Astrocyte (in vitro differentiated cells and primary cell): Measurements from ENCODE around the gene DNAAF1. TPM values are rescaled to one million over a fixed set of nuclear protein-coding genes. Genes with fewer than 3 reads are reported as not detected.
A peak's percentile ranks its signal among the peaks of the same experiment; 100 is the strongest.

Experiments
- DNase-seq: peaks from one replicate; pipeline ENCODE4 v3.0.0-alpha.2; 2010; ENCODE audit warnings: low read depth
- FAIRE-seq: peaks from 2 replicates; lab custom pipeline; 2011; peaks lifted over from hg19 to GRCh38; lab: Jason Lieb, UNC
- H2AFZ ChIP-seq: 2 replicates; pipeline ENCODE4 v1.6.0; 2012; ENCODE audit warnings: low read depth, low read length, inconsistent platforms
- H3K27ac ChIP-seq: 2 replicates; pipeline ENCODE4 v1.5.1; 2011; ENCODE audit warnings: low read depth, low read length, inconsistent platforms
- H3K27me3 ChIP-seq: 2 replicates; pipeline ENCODE4 v1.6.0; 2011; ENCODE audit warnings: low read length, inconsistent platforms; ENCODE audit not compliant: insufficient read depth
- H3K36me3 ChIP-seq: 2 replicates; pipeline ENCODE4 v1.5.1; 2011; ENCODE audit warnings: low read length, inconsistent platforms; ENCODE audit not compliant: insufficient read depth
- H3K4me1 ChIP-seq: 2 replicates; pipeline ENCODE4 v1.5.1; 2011; ENCODE audit warnings: low read length, inconsistent platforms; ENCODE audit not compliant: insufficient read depth
- H3K4me2 ChIP-seq: 2 replicates; pipeline ENCODE4 v1.6.0; 2012; ENCODE audit warnings: low read length, inconsistent platforms
- H3K4me3 ChIP-seq: 2 replicates; pipeline ENCODE4 v1.5.1; 2011; ENCODE audit warnings: low read depth, mild to moderate bottlenecking, low read length, inconsistent platforms; ENCODE audit not compliant: insufficient read depth
- H3K79me2 ChIP-seq: 2 replicates; pipeline ENCODE4 v1.6.0; 2012; ENCODE audit warnings: mild to moderate bottlenecking, low read length, inconsistent platforms; ENCODE audit not compliant: insufficient read depth
- H3K9ac ChIP-seq: 2 replicates; pipeline ENCODE4 v1.6.0; 2012; ENCODE audit warnings: mild to moderate bottlenecking, low read length, inconsistent platforms
- H3K9me3 ChIP-seq: 2 replicates; pipeline ENCODE4 v1.5.1; 2012; ENCODE audit warnings: low read depth, mild to moderate bottlenecking, low read length, inconsistent platforms; ENCODE audit not compliant: insufficient read depth
- H4K20me1 ChIP-seq: 2 replicates; pipeline ENCODE4 v1.6.0; 2012; ENCODE audit warnings: low read length, inconsistent platforms; ENCODE audit not compliant: insufficient read depth
- H3K27ac Mint-ChIP-seq: one replicate; pipeline ENCODE4 v1.8.0; 2021; ENCODE audit warnings: mild to moderate bottlenecking, mixed read lengths; ENCODE audit not compliant: unreplicated experiment
- H3K27me3 Mint-ChIP-seq: one replicate; pipeline ENCODE4 v1.8.0; 2021; ENCODE audit warnings: low read depth, mixed read lengths; ENCODE audit not compliant: unreplicated experiment
- H3K36me3 Mint-ChIP-seq: one replicate; pipeline ENCODE4 v1.8.0; 2021; ENCODE audit warnings: low read depth, mixed read lengths; ENCODE audit not compliant: unreplicated experiment
- H3K4me1 Mint-ChIP-seq: one replicate; pipeline ENCODE4 v1.8.0; 2021; ENCODE audit warnings: low read depth, mixed read lengths; ENCODE audit not compliant: unreplicated experiment
- H3K4me3 Mint-ChIP-seq: one replicate; pipeline ENCODE4 v1.8.0; 2021; ENCODE audit warnings: mild to moderate bottlenecking, moderate library complexity, mixed read lengths; ENCODE audit not compliant: unreplicated experiment
- H3K9me3 Mint-ChIP-seq: one replicate; pipeline ENCODE4 v1.8.0; 2021; ENCODE audit warnings: mild to moderate bottlenecking, mixed read lengths; ENCODE audit not compliant: unreplicated experiment
- CTCF ChIP-seq: IDR thresholded peaks from 2 replicates; pipeline ENCODE4 v1.5.1; 2011; ENCODE audit warnings: low read depth, mild to moderate bottlenecking, inconsistent platforms, low read length, moderate library complexity; ENCODE audit not compliant: insufficient read depth
- EZH2 ChIP-seq: IDR thresholded peaks from 2 replicates; pipeline ENCODE4 v1.6.1; 2012; ENCODE audit warnings: mild to moderate bottlenecking, low read length, inconsistent platforms; ENCODE audit not compliant: insufficient read depth
- total RNA-seq: library from RNA; stranded (reverse); gene quantifications from 2 replicates; pipeline ENCODE4 v1.2.1, GENCODE V29; 2021

The DNAAF1 gene
- total RNA-seq, 1 donor from 2014 or later: 0.30 TPM

DNA sequence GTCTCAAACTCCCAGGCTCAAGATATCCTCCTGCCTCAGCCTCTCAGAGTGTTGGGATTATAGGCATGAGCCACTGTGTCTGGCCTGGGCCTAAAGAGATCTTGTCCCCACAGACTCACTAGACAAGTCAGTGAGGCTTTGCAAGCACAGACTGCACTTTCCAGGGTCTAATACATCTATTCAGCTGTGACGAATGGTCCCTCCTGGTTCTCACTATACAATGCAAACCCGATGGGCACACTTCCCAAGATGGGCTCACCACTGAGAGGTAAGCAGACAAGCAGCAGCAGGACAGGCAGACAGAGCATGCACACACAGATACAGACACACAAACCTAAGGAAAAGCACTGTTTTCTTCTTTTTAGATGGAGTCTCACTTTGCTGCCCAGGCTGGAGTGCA lies 37.2 kb upstream of the DNAAF1 start:
- Histone ChIP-seq H3K27ac (no peak overlapping the region), H3K27me3 (no peaks in the 10 kb centered on the region), H3K79me2 (peaks cover 95% of the 10 kb centered on the region), H3K4me3 (no peak overlapping the region), H3K4me1 (no peaks in the 10 kb centered on the region), H2AFZ (no peak overlapping the region), H3K9me3 (no peaks in the 10 kb centered on the region), H3K4me2 (no peak overlapping the region), H4K20me1 (peaks cover 84% of the 10 kb centered on the region), H3K9ac (no peak overlapping the region), H3K36me3 (peaks cover 3% of the 10 kb centered on the region)
- TF ChIP-seq CTCF (no peak), EZH2 (no peak)
- H3K9me3 Mint-ChIP-seq: peaks cover 2% of the 10 kb centered on the region
- peaks cover 14% of the 10 kb centered on the region for H3K4me1 Mint-ChIP-seq
- H3K4me3 Mint-ChIP-seq: no peak overlapping the region
- DNase-seq: no peak
- FAIRE-seq: no peak
- H3K36me3 Mint-ChIP-seq: peaks cover 10% of the 10 kb centered on the region
- no peak overlapping the region for H3K27ac Mint-ChIP-seq
- H3K27me3 Mint-ChIP-seq: no peaks in the 10 kb centered on the region

DNA sequence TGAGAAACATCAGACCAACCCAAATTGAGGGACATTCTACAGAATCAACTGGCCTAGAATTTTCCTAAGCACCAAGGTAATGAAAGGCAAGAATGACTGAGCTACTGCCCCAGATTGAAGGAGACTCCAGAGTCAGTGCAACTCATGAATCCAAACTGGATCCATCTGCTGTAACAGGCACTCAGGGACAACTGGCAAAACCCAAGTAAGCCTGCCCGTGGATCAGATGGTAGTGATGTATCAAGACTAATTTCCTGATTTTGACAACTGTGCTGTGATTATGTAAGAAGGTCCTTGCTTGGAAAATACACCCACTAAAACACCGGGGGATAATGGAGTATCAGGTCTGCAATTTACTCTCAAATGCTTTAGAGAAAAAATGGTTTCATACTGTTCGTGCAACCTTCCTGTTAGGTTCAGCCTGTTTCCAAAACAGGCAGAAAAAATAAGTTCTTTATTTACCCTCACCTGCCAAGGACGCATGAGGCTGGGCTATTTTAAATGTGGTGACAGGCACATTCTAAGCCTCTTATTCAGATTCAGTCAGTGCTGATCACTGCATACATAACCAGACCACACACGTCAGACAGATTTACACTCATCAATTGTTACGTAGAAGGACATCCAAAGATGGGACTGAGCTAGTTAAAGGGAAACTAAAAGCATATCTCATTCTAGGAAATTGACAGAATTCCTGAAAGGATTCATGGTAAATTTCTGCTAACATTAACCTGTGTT lies 35.3 kb upstream of the DNAAF1 start:
- Histone ChIP-seq H3K4me1 (no peaks in the 10 kb centered on the region), H2AFZ (no peak overlapping the region), H3K27me3 (no peaks in the 10 kb centered on the region), H4K20me1 (peaks cover 68% of the 10 kb centered on the region), H3K79me2 (peaks cover 94% of the 10 kb centered on the region), H3K4me2 (no peak overlapping the region), H3K9ac (no peak overlapping the region), H3K4me3 (no peak overlapping the region), H3K27ac (no peak overlapping the region), H3K9me3 (no peaks in the 10 kb centered on the region), H3K36me3 (peaks cover 3% of the 10 kb centered on the region)
- Mint-ChIP-seq H3K4me3 (no peak overlapping the region), H3K27ac (no peak overlapping the region), H3K4me1 (peaks cover 8% of the 10 kb centered on the region), H3K27me3 (no peaks in the 10 kb centered on the region), H3K9me3 (peaks cover 2% of the 10 kb centered on the region), H3K36me3 (peaks cover 10% of the 10 kb centered on the region)
- TF ChIP-seq CTCF (no peak), EZH2 (no peak)
- FAIRE-seq: no peak
- DNase-seq: peak; percentile 45

GRCh38 chr16:84110527-84110926 lies 34.6 kb upstream of the DNAAF1 start:
- no peak for FAIRE-seq
- no peak overlapping the region for H3K4me3 ChIP-seq
- Mint-ChIP-seq H3K4me1 (peaks cover 10% of the 10 kb centered on the region), H3K4me3 (no peak overlapping the region), H3K9me3 (peaks cover 2% of the 10 kb centered on the region), H3K27ac (no peak overlapping the region), H3K27me3 (no peaks in the 10 kb centered on the region), H3K36me3 (peaks cover 10% of the 10 kb centered on the region)
- H3K4me1 ChIP-seq: peaks cover 2% of the 10 kb centered on the region
- H2AFZ ChIP-seq: no peak overlapping the region
- H3K36me3 ChIP-seq: peaks cover 3% of the 10 kb centered on the region
- no peak overlapping the region for H3K9ac ChIP-seq
- H4K20me1 ChIP-seq: peaks cover 69% of the 10 kb centered on the region
- TF ChIP-seq EZH2 (no peak), CTCF (no peak)
- H3K79me2 ChIP-seq: peaks cover 96% of the 10 kb centered on the region
- no peaks in the 10 kb centered on the region for H3K27me3 ChIP-seq
- no peaks in the 10 kb centered on the region for H3K9me3 ChIP-seq
- H3K27ac ChIP-seq: no peak overlapping the region
- no peak overlapping the region for H3K4me2 ChIP-seq
- DNase-seq: no peak
